RPMI7951 (cell line): ENCODE data around the gene YBX1. TPM values are rescaled to one million over a fixed set of nuclear protein-coding genes. Genes with fewer than 3 reads are reported as not detected.
"Not testable (repeated sequence)": the region's sequence is repeated elsewhere in the genome, so short reads cannot be mapped to it uniquely, and the experiment has no call there.

Experiments used
- DNase-seq: peaks from one replicate; pipeline ENCODE4 v3.0.0-alpha.2; 2012; ENCODE audit warnings: low read depth
- total RNA-seq: library from RNA; depleted of rRNA; stranded (reverse); fragments of >200 nt; shearing (Covaris generic); gene quantifications from 2 replicates; pipeline ENCODE4 v1.2.3, GENCODE V29; 2014; rRNA removed

Gene YBX1
- total RNA-seq, 1 experiment from 2014 or later = 1,105 TPM

DNA sequence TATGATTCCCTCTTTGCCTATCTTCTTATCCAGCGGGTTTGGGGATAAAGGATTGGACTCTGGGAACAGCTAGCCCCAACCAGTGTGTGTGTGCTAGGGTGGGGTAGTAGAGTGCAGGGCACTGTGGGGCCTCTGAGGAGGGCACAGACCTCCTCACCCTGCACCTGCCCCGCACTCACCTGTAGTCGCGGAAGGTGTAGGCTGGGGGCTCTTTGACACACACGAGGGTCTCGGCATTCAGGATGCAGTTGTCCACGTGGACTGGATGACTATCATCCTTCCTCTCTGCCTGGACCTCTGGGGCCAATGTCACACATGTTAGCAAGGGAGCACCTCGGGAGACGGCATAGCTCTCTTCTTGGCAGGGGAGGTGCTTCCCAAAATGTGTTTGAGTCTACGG, 65.8 kb downstream of the YBX1 start:
- DNase-seq = no peak

DNA sequence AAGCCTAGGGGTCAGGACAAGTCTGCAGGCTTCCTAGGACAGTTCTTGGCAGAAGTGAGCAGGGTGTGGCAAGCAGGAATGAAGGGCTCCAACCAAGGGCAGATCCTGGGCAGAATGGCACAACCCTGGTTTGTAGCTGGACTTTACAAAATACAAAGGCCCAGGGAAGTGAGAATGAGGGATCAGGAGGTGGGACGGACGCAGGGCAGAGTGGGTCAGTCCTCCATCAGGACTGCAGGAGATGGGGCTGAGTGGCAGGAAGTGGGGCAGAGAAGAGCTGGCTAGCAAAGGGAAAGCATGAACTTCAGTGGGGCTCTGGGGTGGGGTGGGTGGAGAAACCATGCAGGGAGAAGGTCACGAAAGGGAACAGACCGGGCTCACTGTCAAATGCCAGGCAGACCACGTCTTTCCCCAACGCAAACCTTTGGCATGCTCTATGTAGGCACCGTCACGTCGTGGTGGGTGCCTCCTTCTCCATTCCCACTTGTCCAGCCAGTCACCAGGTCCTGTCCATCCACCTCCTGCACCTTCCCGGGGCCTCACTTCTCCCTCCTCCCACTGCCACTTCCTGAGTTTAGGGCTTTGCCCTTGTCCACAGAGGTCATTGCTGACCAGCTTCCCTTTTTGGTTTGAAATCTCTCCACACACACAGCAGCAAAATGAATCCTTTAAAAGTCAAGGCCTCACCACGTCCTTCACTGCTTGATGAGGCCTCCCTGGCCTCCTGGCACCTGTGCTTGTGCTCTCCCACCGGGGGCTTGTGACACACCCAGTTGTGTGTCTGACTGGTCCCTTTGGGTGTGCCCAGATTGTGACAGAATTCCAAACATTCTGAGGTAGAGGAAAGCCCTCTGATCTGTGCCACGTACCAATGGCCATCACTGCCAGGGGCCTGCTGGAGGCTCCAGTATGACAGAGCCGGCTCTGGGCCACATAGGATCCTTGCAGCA, 66.5 kb downstream of the YBX1 start:
- DNase-seq = no peak

- no peak for DNase-seq
Measured at GRCh38 chr1:42750041-42750440, 67.8 kb downstream of the YBX1 start.

DNA sequence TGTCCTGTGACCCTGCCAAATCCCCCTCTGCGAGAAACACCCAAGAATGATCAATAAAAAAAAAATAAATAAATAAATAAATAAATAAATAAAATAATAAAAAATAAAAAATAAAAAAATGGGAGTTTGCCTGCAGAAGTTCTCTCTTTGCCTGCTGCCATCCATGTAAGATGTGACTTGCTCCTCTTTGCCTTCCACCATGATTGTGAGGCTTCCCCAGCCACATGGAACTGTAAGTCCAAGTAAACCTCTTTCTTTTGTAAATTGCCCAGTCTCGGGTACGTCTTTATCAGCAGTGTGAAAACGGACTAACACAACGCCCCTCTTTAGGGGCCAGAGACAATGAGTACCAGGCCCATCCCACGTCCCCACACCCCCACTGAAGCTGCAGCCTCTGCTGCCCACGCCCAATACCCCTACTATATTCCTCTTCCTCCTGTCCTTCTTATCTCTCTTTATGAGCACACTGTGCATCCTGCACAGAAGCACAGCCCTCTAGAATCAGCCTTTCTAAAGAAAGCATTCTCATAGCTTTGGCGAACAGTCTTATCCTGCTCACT, 69.4 kb downstream of the YBX1 start:
- not testable (repeated sequence) for DNase-seq

DNA sequence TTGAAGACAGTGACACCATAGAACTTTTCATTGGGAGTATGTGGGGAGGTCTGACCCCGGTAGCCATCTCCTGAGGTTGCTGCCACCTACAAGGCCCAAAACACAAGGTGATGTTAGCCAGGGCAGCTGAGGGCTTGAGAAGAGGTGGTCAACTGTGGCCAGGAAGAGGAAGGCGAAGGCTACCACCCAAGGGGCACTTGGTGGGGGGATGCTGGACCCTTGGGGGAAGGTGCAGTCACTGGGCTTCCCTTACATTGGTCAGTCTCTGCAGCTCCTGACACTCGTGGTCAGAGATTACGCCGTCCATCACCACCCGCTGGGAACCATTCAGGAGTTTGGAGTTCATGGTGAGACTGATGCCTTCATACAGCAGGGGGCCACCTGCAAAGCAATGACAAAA, 70.1 kb downstream of the YBX1 start:
- no peak for DNase-seq

DNA sequence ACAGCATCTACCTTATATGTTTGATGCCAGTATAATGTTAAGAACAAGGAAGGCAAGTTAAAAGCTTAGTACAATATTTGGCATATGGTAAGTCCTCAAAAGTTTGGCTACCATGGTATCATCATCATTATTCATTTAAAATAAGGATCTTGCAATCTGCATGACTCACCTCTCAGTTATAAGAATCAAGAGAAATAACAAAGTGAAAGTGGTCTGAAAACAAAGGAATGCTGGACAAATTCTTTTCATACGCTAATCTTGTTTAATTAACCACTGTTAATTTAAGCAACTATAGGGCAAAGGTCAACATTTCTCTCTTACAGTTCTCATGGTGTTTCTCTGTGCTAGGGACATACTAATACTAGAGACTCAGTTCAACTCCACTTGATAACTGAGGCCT, 70.9 kb downstream of the YBX1 start:
- DNase-seq = no peak

Other genes starting within 250 kb of the YBX1 start
- gene ZMYND12, start 226.4 kb upstream of the YBX1 start, total RNA-seq = 0.12 and 1.7 TPM in 2 replicates
- gene PPCS, start 225.9 kb upstream of the YBX1 start, total RNA-seq = 69.1 and 76.6 TPM in 2 replicates
- gene CCDC30, start 219.1 kb upstream of the YBX1 start, total RNA-seq = 0.84 and 2.5 TPM in 2 replicates
- gene PPIH, start 24.0 kb upstream of the YBX1 start, total RNA-seq = 122 and 123 TPM in 2 replicates
- not detected in 2 replicates for gene CLDN19, start 57.8 kb downstream of the YBX1 start, total RNA-seq
- gene P3H1, start 84.6 kb downstream of the YBX1 start, total RNA-seq = 111 and 120 TPM in 2 replicates
- 2.5 and 3.1 TPM in 2 replicates for gene C1orf50, start 84.8 kb downstream of the YBX1 start, total RNA-seq
- gene TMEM269, start 102.6 kb downstream of the YBX1 start, total RNA-seq = not detected in 2 replicates
- 7.6 and 11.1 TPM in 2 replicates for gene ERMAP, start 134.7 kb downstream of the YBX1 start, total RNA-seq
- gene SVBP, start 135.0 kb downstream of the YBX1 start, total RNA-seq = 34.1 and 41.8 TPM in 2 replicates
- 7.6 and 9.9 TPM in 2 replicates for gene ZNF691, start 164.2 kb downstream of the YBX1 start, total RNA-seq